Lung (tissue), 12 donors: ENCODE measurements around the gene EIF2S2. TPM values are rescaled to one million over a fixed set of nuclear protein-coding genes. Genes with fewer than 3 reads are reported as not detected.

Experiments used
- ATAC-seq: fragments of 200-7000 bp; cut with Tn5 transposase; one replicate; pipeline ENCODE4 v1.9.1; 2020; ENCODE audit warnings: moderate number of reproducible peaks; ENCODE audit not compliant: insufficient read depth, low FRiP score
- DNase-seq, 3 donors: peaks; one replicate each; pipeline ENCODE4 v3.0.0-alpha.2; 2013 to 2017
- H3K27ac ChIP-seq, 2 donors: one replicate each; pipeline ENCODE4 v1.5.1; 2013; ENCODE audit warnings: mild to moderate bottlenecking in 2 of 2, moderate library complexity in 2 of 2, control low read depth in 1 of 2, inconsistent platforms in 1 of 2, low read depth in 1 of 2, low read length in 1 of 2
- H3K27me3 ChIP-seq, 3 donors: one replicate each; pipeline ENCODE4 v1.5.1; 2013; ENCODE audit warnings: low read length in 2 of 3; ENCODE audit not compliant: control insufficient read depth in 3 of 3, insufficient read depth in 3 of 3
- H3K36me3 ChIP-seq, 4 donors: one replicate each; pipeline ENCODE4 v1.5.1; 2013; ENCODE audit warnings: low read length in 4 of 4, mild to moderate bottlenecking in 1 of 4, moderate library complexity in 1 of 4; ENCODE audit not compliant: control insufficient read depth in 4 of 4, insufficient read depth in 4 of 4
- H3K4me1 ChIP-seq, 5 donors: one replicate each; pipeline ENCODE4 v1.5.1; 2013; ENCODE audit warnings: low read length in 5 of 5, mild to moderate bottlenecking in 2 of 5, moderate library complexity in 1 of 5; ENCODE audit not compliant: control insufficient read depth in 5 of 5, insufficient read depth in 5 of 5
- H3K4me3 ChIP-seq: one replicate; pipeline ENCODE4 v1.5.1; 2013; ENCODE audit warnings: mild to moderate bottlenecking, control low read depth, moderate library complexity
- H3K9ac ChIP-seq, 2 donors: one replicate each; pipeline ENCODE4 v1.5.1; 2013; ENCODE audit warnings: low read length in 2 of 2, control low read depth in 1 of 2; ENCODE audit not compliant: insufficient read depth in 1 of 2
- H3K9me3 ChIP-seq, 4 donors: one replicate each; pipeline ENCODE4 v1.5.1; 2013; ENCODE audit warnings: low read length in 3 of 4, mild to moderate bottlenecking in 1 of 4, moderate library complexity in 1 of 4; ENCODE audit not compliant: control insufficient read depth in 4 of 4, insufficient read depth in 3 of 4
- WGBS, 2 donors: extraction: QIAGEN DNeasy Blood & Tissue Kit; methylation state at CpG; one replicate each; pipeline ENCODE4 v1.1.7; 2013; 5-methylcytosine and 5-hydroxymethylcytosine counted together
- polyA plus RNA-seq, 2 donors: library from polyadenylated mRNA; stranded (reverse); fragments of 200-250 nt; gene quantifications; one replicate each; pipeline ENCODE4 v1.2.1, GENCODE V29; 2013
- total RNA-seq, 2 donors: library from RNA; depleted of rRNA in 1 of 2; stranded (reverse); fragments of >200 nt in 1 of 2; gene quantifications; one replicate each; pipeline ENCODE4 v1.2.1, GENCODE V29; 2014 to 2021
- TF ChIP-seq, protein P1 (sequence below): IDR thresholded peaks from 2 replicates; pipeline ENCODE4 v1.5.1; 2012; ENCODE audit warnings: mild to moderate bottlenecking; ENCODE audit errors: control extremely low read depth, extremely low read depth
- donor health status: control.
- donor health status: control.
- donor health status: Bipolar disorder and iron deficiency.
- donor health status: healthy.
- donor health status: DM: yes; HTN: yes; CAD: no.

Gene EIF2S2
- total and polyA plus RNA-seq, 4 donors, result 37.5 to 69.7 (median 52.1) TPM

DNA sequence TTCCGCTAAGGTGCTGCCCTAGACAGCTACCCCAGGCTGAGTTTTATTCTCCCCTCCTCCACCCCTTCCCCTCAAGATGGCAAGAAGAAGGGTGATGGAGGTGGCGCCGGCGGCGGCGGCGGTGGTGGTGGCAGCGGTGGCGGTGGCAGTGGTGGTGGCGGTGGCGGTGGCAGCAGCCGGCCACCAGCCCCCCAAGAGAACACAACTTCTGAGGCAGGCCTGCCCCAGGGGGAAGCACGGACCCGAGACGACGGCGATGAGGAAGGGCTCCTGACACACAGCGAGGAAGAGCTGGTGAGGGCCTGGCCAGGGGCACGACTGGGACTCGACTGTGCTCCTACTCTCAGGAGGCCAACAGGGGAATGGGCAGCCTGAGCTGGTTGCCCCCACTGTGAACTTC is 35.1 kb downstream of the EIF2S2 start:
- TF ChIP-seq, protein P1, sequence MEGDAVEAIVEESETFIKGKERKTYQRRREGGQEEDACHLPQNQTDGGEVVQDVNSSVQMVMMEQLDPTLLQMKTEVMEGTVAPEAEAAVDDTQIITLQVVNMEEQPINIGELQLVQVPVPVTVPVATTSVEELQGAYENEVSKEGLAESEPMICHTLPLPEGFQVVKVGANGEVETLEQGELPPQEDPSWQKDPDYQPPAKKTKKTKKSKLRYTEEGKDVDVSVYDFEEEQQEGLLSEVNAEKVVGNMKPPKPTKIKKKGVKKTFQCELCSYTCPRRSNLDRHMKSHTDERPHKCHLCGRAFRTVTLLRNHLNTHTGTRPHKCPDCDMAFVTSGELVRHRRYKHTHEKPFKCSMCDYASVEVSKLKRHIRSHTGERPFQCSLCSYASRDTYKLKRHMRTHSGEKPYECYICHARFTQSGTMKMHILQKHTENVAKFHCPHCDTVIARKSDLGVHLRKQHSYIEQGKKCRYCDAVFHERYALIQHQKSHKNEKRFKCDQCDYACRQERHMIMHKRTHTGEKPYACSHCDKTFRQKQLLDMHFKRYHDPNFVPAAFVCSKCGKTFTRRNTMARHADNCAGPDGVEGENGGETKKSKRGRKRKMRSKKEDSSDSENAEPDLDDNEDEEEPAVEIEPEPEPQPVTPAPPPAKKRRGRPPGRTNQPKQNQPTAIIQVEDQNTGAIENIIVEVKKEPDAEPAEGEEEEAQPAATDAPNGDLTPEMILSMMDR, result no peak
- Histone ChIP-seq H3K27ac (no peak overlapping the region), H3K36me3 (peaks cover 7 to 73% (median 47%) of the 10 kb centered on the region in 4 donors), H3K4me3 (no peak overlapping the region), H3K9me3 (peaks cover 0 to 2% (median 0%) of the 10 kb centered on the region in 4 donors), H3K27me3 (no peaks in the 10 kb centered on the region), H3K4me1 (peaks cover 0 to 4% (median 0%) of the 10 kb centered on the region in 5 donors), H3K9ac (no peak overlapping the region)
- ATAC-seq, result no peak
- 94% methylated on average over 14 to 20 of the region's 20 CpGs for WGBS, 2 donors
- no peak for DNase-seq

DNA sequence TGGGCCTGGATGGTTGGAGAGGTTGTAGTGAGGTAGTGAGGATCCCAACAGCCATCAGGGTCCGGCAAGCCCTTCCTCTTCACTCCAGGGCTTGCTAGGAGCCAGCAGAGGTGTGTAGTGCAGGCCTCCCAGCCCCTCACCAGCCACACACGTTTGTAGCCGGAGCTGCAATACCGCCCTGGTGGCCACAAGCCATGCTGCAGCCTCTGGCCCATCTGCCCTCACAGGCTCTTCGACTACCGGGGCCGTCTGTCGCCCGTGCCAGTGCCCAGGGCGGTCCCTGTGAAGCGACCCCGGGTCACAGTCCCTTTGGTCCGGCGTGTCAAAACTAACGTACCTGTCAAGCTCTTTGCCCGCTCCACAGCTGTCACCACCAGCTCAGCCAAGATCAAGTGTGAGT is 36.4 kb downstream of the EIF2S2 start:
- TF ChIP-seq, protein P1, result no peak
- Histone ChIP-seq H3K27me3 (no peaks in the 10 kb centered on the region), H3K9ac (no peak overlapping the region), H3K36me3 (peaks cover 2 to 69% (median 43%) of the 10 kb centered on the region in 4 donors), H3K9me3 (peaks cover 0 to 2% (median 0%) of the 10 kb centered on the region in 4 donors), H3K4me1 (no peaks in the 10 kb centered on the region), H3K27ac (no peak overlapping the region), H3K4me3 (no peak overlapping the region)
- no peak for DNase-seq
- ATAC-seq, result no peak
- WGBS, 2 donors, result 96 to 97% methylated on average over 16 of the region's 16 CpGs

DNA sequence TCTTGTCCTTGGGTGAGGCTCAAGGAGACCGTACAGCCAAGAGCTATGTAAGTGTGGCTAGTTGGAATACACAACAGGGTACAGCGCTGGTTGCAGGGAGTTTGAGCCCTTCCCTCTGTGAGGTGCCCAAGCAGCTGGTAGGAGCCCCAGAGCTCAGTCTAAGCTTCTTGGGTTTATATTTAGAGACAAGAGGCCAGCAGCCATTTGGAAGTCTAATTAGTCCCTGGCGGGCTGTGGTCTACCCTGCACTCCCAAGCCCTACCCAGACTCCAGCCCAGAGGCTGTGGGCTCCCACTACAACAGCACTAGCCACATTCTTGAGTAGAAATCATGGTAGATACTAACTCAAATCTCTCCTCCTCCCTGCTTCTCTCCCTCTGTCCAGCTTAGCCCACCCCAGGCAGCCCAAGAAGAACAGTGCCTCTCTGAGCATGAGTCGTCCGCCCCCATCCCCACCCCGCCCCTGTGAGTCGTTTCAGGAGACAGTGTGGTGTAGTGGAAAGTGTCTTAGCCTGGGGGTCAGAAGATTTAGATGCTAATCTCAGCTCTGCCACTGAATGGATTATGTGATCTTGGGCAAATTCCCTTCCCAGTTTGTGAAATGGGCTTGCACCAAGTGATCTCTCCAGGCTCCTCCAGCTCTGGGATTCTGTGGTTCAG is 37.8 kb downstream of the EIF2S2 start:
- H3K4me1 ChIP-seq, result peaks cover 0 to 9% (median 5%) of the 10 kb centered on the region in 5 donors
- no peaks in the 10 kb centered on the region for H3K27me3 ChIP-seq
- peaks cover 0 to 57% (median 43%) of the 10 kb centered on the region in 4 donors for H3K36me3 ChIP-seq
- DNase-seq (no peak), ATAC-seq (no peak)
- peaks cover 0 to 2% (median 0%) of the 10 kb centered on the region in 4 donors for H3K9me3 ChIP-seq
- H3K9ac ChIP-seq, result no peak overlapping the region
- no peak overlapping the region for H3K27ac ChIP-seq
- no peak overlapping the region for H3K4me3 ChIP-seq
- TF ChIP-seq, protein P1, result no peak
- WGBS, 2 donors, result 83 to 91% methylated on average over 7 of the region's 7 CpGs
